Karpas-422 (cell line): ENCODE measurements around the gene DGLUCY. TPM values are rescaled to one million over a fixed set of nuclear protein-coding genes. Genes with fewer than 3 reads are reported as not detected.
"Not testable (repeated sequence)": the region's sequence is repeated elsewhere in the genome, so short reads cannot be mapped to it uniquely, and the experiment has no call there.

Experiments used
- DNase-seq: peaks from one replicate; pipeline ENCODE4 v3.0.0-alpha.2; 2015
- H2AFZ ChIP-seq: fragments of 200-600 bp; sonication (generic); 2 replicates; pipeline ENCODE4 v1.6.1; 2014; ENCODE audit warnings: antibody characterized with exemption, low read length, mixed read lengths
- H3K27ac ChIP-seq: fragments of 200-600 bp; sonication (generic); 2 replicates; pipeline ENCODE4 v1.5.1; 2014; ENCODE audit warnings: mild to moderate bottlenecking, low read length, moderate library complexity
- H3K27me3 ChIP-seq: fragments of 200-600 bp; sonication (generic); 2 replicates; pipeline ENCODE4 v1.6.1; 2014; ENCODE audit warnings: low read length, mixed read lengths
- H3K36me3 ChIP-seq: fragments of 200-600 bp; sonication (generic); 2 replicates; pipeline ENCODE4 v1.6.1; 2014; ENCODE audit warnings: low read length, mixed read lengths; ENCODE audit not compliant: insufficient read depth
- H3K4me1 ChIP-seq: fragments of 200-600 bp; sonication (generic); 2 replicates; pipeline ENCODE4 v1.6.1; 2014; ENCODE audit warnings: mild to moderate bottlenecking, low read length, mixed read lengths
- H3K4me2 ChIP-seq: fragments of 200-600 bp; sonication (generic); 2 replicates; pipeline ENCODE4 v1.6.1; 2014; ENCODE audit warnings: low read length, low read depth, mild to moderate bottlenecking; ENCODE audit not compliant: poor library complexity, severe bottlenecking
- H3K4me3 ChIP-seq: fragments of 200-600 bp; sonication (generic); 2 replicates; pipeline ENCODE4 v1.5.1; 2014; ENCODE audit warnings: mild to moderate bottlenecking, antibody characterized with exemption, low read length, mixed read lengths
- H3K79me2 ChIP-seq: fragments of 200-600 bp; sonication (generic); 2 replicates; pipeline ENCODE4 v1.6.1; 2014; ENCODE audit warnings: mild to moderate bottlenecking, low read length, mixed read lengths
- H3K9ac ChIP-seq: fragments of 200-600 bp; sonication (generic); 2 replicates; pipeline ENCODE4 v1.6.0; 2014; ENCODE audit warnings: low read length
- H3K9me2 ChIP-seq: fragments of 200-600 bp; sonication (generic), shearing (Covaris generic); replicated peaks from 2 replicates; pipeline ENCODE4 v1.6.0; 2014; ENCODE audit warnings: mild to moderate bottlenecking, low read length, moderate library complexity; ENCODE audit not compliant: insufficient read depth
- H3K9me3 ChIP-seq: fragments of 300-700, 200-600 bp; sonication (generic); 2 replicates; pipeline ENCODE4 v1.6.1; 2014; ENCODE audit warnings: low read length, mixed read lengths
- H4K20me1 ChIP-seq: fragments of 200-600 bp; sonication (generic); 2 replicates; pipeline ENCODE4 v1.6.1; 2014; ENCODE audit warnings: mild to moderate bottlenecking, antibody characterized with exemption, low read length, low read depth; ENCODE audit not compliant: insufficient read depth
- total RNA-seq: library from RNA; depleted of rRNA; stranded (reverse); fragments of >200 nt; shearing (Covaris generic); gene quantifications from 2 replicates; pipeline ENCODE4 v1.2.3, GENCODE V29; 2014; ENCODE audit warnings: low replicate concordance

Gene DGLUCY
- total RNA-seq, 1 experiment from 2014 or later: 99.9 TPM

GRCh38 chr14:91123201-91123600 lies 9.3 kb downstream of the DGLUCY start:
- H3K79me2 ChIP-seq: peaks cover 91% of the 10 kb centered on the region
- no peak overlapping the region for H3K27ac ChIP-seq
- H3K9me3 ChIP-seq: no peaks in the 10 kb centered on the region
- H3K9ac ChIP-seq: no peak overlapping the region
- no peak overlapping the region for H3K4me3 ChIP-seq
- no peaks in the 10 kb centered on the region for H3K36me3 ChIP-seq
- H3K9me2 ChIP-seq: no peaks in the 10 kb centered on the region
- H4K20me1 ChIP-seq: no peaks in the 10 kb centered on the region
- H3K4me1 ChIP-seq: peaks cover 9% of the 10 kb centered on the region
- DNase-seq: no peak
- H3K4me2 ChIP-seq: no peak overlapping the region
- H2AFZ ChIP-seq: no peak overlapping the region
- H3K27me3 ChIP-seq: no peaks in the 10 kb centered on the region

- not testable (repeated sequence) for H3K9ac ChIP-seq, H3K36me3 ChIP-seq, H3K9me2 ChIP-seq, H2AFZ ChIP-seq, DNase-seq, H3K4me2 ChIP-seq, H3K9me3 ChIP-seq, H3K4me1 ChIP-seq, H3K27me3 ChIP-seq, H3K27ac ChIP-seq, H4K20me1 ChIP-seq, H3K4me3 ChIP-seq
- H3K79me2 ChIP-seq: peaks cover 88% of the 10 kb centered on the region
Measured at GRCh38 chr14:91124406-91125270, 10.8 kb downstream of the DGLUCY start.

GRCh38 chr14:91125271-91125660 lies 11.4 kb downstream of the DGLUCY start:
- no peak for DNase-seq
- H3K4me1 ChIP-seq: peaks cover 12% of the 10 kb centered on the region
- H3K9ac ChIP-seq: no peak overlapping the region
- no peaks in the 10 kb centered on the region for H3K27me3 ChIP-seq
- H3K27ac ChIP-seq: no peak overlapping the region
- peaks cover 88% of the 10 kb centered on the region for H3K79me2 ChIP-seq
- H3K36me3 ChIP-seq: peaks cover 4% of the 10 kb centered on the region; the same call in 1 of the 2 replicates
- no peaks in the 10 kb centered on the region for H4K20me1 ChIP-seq
- no peak overlapping the region for H3K4me3 ChIP-seq
- H3K9me3 ChIP-seq: no peaks in the 10 kb centered on the region
- H3K9me2 ChIP-seq: no peaks in the 10 kb centered on the region
- H3K4me2 ChIP-seq: no peak overlapping the region
- no peak overlapping the region for H2AFZ ChIP-seq

GRCh38 chr14:91125801-91126200 lies 11.9 kb downstream of the DGLUCY start:
- Histone ChIP-seq H3K27ac (no peak overlapping the region), H3K4me1 (peaks cover 12% of the 10 kb centered on the region), H3K79me2 (peaks cover 87% of the 10 kb centered on the region), H3K9me3 (no peaks in the 10 kb centered on the region), H3K36me3 (peaks cover 6% of the 10 kb centered on the region; the same call in 1 of the 2 replicates), H3K4me3 (no peak overlapping the region), H4K20me1 (no peaks in the 10 kb centered on the region), H3K9ac (no peak overlapping the region), H2AFZ (no peak overlapping the region), H3K9me2 (no peaks in the 10 kb centered on the region), H3K4me2 (no peak overlapping the region), H3K27me3 (no peaks in the 10 kb centered on the region)
- DNase-seq: no peak

DNA sequence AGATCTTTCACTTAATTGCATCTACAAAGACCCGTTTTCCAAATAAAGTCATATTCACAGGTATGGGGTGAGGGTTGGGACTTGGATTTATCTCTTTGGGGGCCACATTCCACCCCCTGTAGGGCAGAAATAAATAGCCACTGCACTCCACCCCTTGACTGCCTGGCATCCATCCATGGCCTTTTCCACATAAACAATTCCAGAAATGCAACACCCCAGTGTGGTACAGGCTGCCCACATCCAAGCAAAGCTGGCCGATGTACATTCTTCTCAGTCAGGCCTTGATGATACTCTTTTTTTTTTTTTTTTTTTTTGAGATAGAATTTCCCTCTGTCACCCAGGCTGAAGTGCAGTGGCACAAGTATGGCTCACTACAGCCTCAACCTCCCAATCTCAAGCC lies 12.9 kb downstream of the DGLUCY start:
- Histone ChIP-seq H3K27me3 (no peaks in the 10 kb centered on the region), H4K20me1 (no peaks in the 10 kb centered on the region), H3K4me2 (no peak overlapping the region), H2AFZ (no peak overlapping the region), H3K9me2 (no peaks in the 10 kb centered on the region), H3K4me1 (peaks cover 12% of the 10 kb centered on the region), H3K27ac (no peak overlapping the region), H3K4me3 (no peak overlapping the region), H3K9ac (no peak overlapping the region), H3K9me3 (no peaks in the 10 kb centered on the region), H3K36me3 (peaks cover 11% of the 10 kb centered on the region; the same call in 1 of the 2 replicates), H3K79me2 (peaks cover 86% of the 10 kb centered on the region)
- no peak for DNase-seq

DNA sequence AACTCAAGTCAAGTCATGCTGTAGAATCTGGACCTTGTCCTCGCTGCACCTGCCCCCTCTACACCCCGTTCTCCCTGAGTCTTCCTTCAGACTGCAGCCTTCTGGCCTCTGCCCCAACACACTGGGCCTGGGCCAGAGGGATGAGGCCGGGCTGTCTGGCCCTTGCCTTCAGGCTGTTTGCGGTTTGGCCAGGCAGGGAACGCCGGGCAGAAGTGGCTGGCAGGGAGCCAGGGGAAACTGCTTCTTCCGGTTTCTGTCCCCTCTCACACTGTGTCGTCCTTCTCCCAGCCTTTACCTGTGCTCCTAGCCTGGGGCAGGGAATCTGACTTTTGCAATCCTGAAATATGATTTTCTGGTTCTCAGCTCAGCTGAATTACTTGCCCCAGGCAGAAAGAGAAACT lies 13.5 kb downstream of the DGLUCY start:
- Histone ChIP-seq H3K27ac (no peak overlapping the region), H3K9me2 (no peaks in the 10 kb centered on the region), H3K36me3 (peaks cover 16% of the 10 kb centered on the region; the same call in 1 of the 2 replicates), H3K79me2 (peaks cover 86% of the 10 kb centered on the region), H3K4me3 (no peak overlapping the region), H3K4me1 (peaks cover 12% of the 10 kb centered on the region), H3K4me2 (no peak overlapping the region), H2AFZ (no peak overlapping the region), H3K9ac (no peak overlapping the region), H3K27me3 (no peaks in the 10 kb centered on the region), H3K9me3 (no peaks in the 10 kb centered on the region), H4K20me1 (no peaks in the 10 kb centered on the region)
- no peak for DNase-seq

- H3K4me2 ChIP-seq: no peak overlapping the region
- no peak overlapping the region for H3K9ac ChIP-seq
- H3K27ac ChIP-seq: no peak overlapping the region
- no peaks in the 10 kb centered on the region for H3K27me3 ChIP-seq
- peaks cover 87% of the 10 kb centered on the region for H3K79me2 ChIP-seq
- H3K4me1 ChIP-seq: peaks cover 12% of the 10 kb centered on the region
- DNase-seq: no peak
- peaks cover 16% of the 10 kb centered on the region; the same call in 1 of the 2 replicates for H3K36me3 ChIP-seq
- no peaks in the 10 kb centered on the region for H3K9me3 ChIP-seq
- no peak overlapping the region for H3K4me3 ChIP-seq
- H2AFZ ChIP-seq: no peak overlapping the region
- no peaks in the 10 kb centered on the region for H3K9me2 ChIP-seq
- no peaks in the 10 kb centered on the region for H4K20me1 ChIP-seq
Measured at GRCh38 chr14:91127924-91128323, 14.1 kb downstream of the DGLUCY start.

DNA sequence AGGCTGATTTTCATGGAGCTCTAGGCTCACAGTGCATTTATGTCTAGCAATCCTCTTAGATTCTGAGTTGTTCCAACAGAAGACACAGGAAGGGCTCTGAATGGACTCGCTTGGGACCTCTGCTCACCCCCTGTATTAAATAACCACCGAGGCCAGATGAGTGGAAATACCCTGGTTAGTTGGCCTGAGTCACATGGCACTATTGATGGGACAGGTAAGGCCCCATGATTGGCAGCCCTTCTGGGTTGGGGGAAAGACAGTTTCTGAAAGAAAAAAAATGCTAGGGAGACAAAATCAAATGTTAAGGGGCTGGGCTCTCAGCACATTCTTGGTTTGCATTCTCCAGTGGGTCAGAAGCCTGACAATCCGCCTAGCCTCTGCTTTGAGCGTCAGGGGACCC lies 14.8 kb downstream of the DGLUCY start:
- Histone ChIP-seq H4K20me1 (no peaks in the 10 kb centered on the region), H3K79me2 (peaks cover 82% of the 10 kb centered on the region), H3K9me3 (no peaks in the 10 kb centered on the region), H3K9ac (no peak overlapping the region), H3K27me3 (no peaks in the 10 kb centered on the region), H3K27ac (no peak overlapping the region), H2AFZ (no peak overlapping the region), H3K9me2 (no peaks in the 10 kb centered on the region), H3K36me3 (peaks cover 16% of the 10 kb centered on the region; the same call in 1 of the 2 replicates), H3K4me3 (no peak overlapping the region), H3K4me1 (peaks cover 9% of the 10 kb centered on the region), H3K4me2 (no peak overlapping the region)
- DNase-seq: no peak
